SK-MEL-5 (cell line): ENCODE results near the gene CDC27. TPM values are rescaled to one million over a fixed set of nuclear protein-coding genes. Genes with fewer than 3 reads are reported as not detected.
"Not testable (repeated sequence)": the region's sequence is repeated elsewhere in the genome, so short reads cannot be mapped to it uniquely, and the experiment has no call there.

Experiments
- DNase-seq: peaks from one replicate; pipeline ENCODE4 v3.0.0-alpha.2; 2016; ENCODE audit warnings: low read depth, low spot score
- in situ Hi-C: cut with HindIII; loops from 2 replicates; pipeline ENCODE4 v1.10.0; 2016; ENCODE audit warnings: low sequenced_read_pairs, high pct_unique_total_duplicates, low pct_unique_long_range_greater_than_20kb
- total RNA-seq: library from RNA; depleted of rRNA; stranded (reverse); fragments of >200 nt; shearing (Covaris generic); gene quantifications from 2 replicates; pipeline ENCODE4 v1.2.3, GENCODE V29; 2014

CDC27 gene
- total RNA-seq, 1 experiment from 2014 or later: 130 TPM

DNA sequence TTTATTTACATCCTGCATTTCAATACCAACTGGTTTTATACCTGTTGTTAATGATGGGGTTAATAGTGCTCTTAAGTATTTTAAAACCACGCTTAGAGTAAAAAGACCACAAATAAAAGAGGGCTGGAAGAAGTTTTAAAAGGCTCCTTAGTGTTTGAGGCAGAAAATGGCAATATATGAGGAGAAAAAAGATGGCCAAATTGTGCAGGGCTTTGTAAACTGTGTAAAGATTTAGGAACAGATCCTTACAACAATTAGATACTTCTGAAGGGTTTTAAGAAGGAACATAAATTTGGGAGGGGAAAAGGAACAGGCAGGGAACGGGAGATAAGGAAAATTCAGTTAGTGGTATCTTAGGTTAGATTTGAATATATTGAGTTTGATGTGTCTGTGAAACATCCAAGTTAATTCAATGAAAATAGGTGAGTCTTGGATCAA lies 12.7 kb downstream of the CDC27 start:
- DNase-seq: no peak
- in situ Hi-C loops: no loop called here

DNA sequence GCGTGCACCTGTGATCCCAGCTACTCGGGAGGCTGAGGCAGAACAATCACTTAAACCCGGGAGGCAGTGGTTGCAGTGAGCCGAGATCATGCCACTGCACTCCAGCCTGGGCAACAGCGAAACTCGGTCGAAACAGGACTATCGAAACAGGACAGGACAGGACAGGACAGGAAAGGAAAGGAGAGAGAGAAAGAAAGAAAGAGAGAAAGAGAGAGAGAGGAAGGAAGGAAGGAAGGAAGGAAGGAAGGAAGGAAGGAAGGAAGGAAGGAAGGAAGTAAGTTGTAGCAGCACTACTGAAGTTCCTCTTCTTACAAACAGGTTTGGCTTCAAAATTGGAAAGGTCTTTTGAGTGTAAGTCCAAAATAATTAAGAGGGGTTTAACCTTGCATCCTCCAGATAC lies 14.3 kb downstream of the CDC27 start:
- in situ Hi-C loops, DNase-seq: not testable (repeated sequence)

- DNase-seq: no peak
- in situ Hi-C loops: no loop called here
Observed at GRCh38 chr17:47172696-47173565, 16.2 kb downstream of the CDC27 start.

DNA sequence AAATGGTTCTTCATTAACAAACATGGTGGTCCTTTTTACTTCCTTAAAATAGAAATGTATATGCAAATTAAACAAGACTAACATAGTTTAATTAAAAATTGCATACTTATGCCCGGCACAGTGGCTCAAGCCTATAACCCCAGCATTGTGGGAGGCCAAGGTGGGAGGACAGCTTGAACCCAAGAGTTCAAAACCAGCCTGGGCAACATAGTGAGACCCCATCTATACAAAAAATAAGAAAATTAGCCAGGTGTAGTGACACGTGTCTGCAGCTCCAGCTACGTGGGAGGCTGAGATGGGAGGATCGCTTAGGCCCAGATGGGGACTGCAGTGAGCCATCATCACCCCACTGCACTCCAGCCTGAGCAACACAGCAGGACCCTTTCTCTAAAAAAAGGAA lies 18.4 kb downstream of the CDC27 start:
- in situ Hi-C loops: no loop called here
- DNase-seq: no peak

- not testable (repeated sequence) for DNase-seq
Observed at GRCh38 chr17:47168896-47169295, 20.2 kb downstream of the CDC27 start.

GRCh38 chr17:47166854-47167253 lies 22.2 kb downstream of the CDC27 start:
- in situ Hi-C loops: not testable (repeated sequence)

More at GRCh38 chr17:47168896-47169295, 20.2 kb downstream of the CDC27 start:
- in situ Hi-C loops: not testable (repeated sequence)

GRCh38 chr17:47165137-47165536 lies 24.0 kb downstream of the CDC27 start:
- in situ Hi-C loops: no loop called here

More at GRCh38 chr17:47166854-47167253, 22.2 kb downstream of the CDC27 start:
- DNase-seq: not testable (repeated sequence)

GRCh38 chr17:47164263-47164662 lies 24.8 kb downstream of the CDC27 start:
- in situ Hi-C loops: no loop called here
- no peak for DNase-seq

More at GRCh38 chr17:47165137-47165536, 24.0 kb downstream of the CDC27 start:
- DNase-seq: no peak

- in situ Hi-C loops: no loop called here
- DNase-seq: no peak
Observed at GRCh38 chr17:47162013-47162622, 27.0 kb downstream of the CDC27 start.

DNA sequence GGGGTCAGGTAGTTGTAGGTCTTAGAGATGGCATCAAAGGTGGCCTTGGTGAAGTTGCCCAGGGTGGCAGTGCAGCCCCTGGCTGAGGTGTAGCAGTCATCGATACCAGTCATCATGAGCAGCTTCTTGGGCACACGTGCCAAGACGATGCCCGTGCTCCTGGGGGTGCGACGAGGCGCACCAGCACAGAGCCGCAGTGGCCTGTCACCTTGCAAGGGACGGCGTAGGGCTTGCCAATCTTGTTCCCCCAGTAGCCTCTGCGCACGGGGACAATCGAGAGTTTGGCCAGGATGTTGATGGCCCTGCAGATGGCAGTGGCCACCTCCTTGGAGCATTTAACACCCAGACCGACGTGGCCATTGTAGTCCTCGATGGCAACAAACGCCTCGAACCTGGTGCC lies 29.8 kb downstream of the CDC27 start:
- in situ Hi-C loops: no loop called here

DNA sequence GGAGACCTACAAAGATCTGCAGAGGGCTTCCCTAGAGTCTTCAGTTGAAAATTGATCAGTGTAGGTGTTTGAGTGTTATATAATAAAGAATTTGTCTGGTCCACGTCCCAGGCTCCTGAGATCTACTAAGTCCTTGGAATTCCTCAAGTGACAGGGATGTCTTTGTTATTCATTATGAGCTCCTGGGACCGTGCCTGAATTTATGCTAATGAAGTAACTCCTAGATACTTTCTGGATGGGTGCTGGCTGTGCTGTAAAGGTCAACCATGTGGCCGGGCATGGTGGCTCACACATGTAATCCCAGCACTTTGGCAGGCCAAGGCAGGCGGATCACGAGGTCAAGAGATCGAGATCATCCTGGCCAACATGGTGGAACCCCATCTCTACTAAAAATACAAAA lies 43.7 kb downstream of the CDC27 start:
- in situ Hi-C loops: no loop called here

More for the DNA sequence above, 29.8 kb downstream of the CDC27 start:
- no peak for DNase-seq

DNA sequence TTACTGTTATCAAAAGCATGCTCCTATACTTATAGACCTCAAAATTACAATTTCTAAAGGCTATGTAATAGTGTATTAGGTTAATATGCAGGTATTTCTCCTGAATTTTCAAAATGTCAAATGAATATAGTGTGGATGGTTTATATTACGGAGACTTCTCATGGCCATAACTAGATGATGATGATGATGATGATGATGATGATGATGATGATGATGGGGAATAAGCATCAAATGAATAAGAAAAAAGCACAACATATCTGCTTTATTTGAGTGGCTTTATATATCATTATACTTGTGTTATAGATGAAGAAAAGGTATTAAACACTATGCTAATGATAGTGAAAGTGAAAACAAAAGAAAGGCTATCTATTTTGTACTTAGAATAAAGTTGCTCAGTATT lies 53.9 kb downstream of the CDC27 start:
- no peak for DNase-seq
- in situ Hi-C loops: no loop called here

More for the DNA sequence above, 43.7 kb downstream of the CDC27 start:
- DNase-seq: no peak

DNA sequence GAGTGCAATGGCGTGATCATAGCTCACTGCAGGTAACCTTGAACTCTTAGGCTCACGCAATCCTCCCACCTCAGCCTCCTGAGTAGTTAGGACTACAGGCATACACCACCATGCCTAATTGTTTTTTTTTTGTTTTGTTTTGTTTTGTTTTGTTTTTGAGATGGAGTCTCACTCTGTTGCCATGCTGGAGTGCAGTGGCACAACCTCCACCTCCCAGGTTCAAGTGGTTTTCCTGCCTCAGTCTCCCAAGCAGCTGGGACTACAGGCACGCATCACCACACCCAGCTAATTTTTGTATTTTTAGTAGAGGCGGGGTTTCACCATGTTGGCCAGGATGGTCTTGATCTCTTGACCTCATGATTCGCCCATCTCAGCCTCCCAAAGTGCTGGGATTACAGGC lies 54.7 kb downstream of the CDC27 start:
- in situ Hi-C loops, DNase-seq: not testable (repeated sequence)

DNA sequence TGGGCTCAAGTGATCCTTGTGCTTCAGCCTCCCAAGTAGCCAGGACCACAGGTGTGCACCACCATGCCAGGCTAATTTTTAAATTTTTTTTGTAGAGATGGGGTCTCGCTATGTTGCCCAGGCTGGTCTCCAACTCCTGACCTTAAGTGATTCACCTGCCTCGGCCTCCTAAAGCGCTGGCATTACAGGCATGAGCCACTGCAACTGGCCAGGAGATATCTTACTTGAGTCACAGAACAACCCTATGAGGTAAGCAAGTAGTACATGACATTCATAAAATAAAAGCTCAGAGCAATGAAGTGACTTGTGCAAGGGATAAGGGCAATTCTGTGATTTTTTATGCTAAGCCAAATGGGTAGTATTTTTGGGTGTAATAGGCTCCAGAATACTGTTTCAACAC lies 57.3 kb downstream of the CDC27 start:
- no peak for DNase-seq
- in situ Hi-C loops: no loop called here

- DNase-seq, in situ Hi-C loops: not testable (repeated sequence)
Observed at GRCh38 chr17:47126835-47127234, 62.3 kb downstream of the CDC27 start.

- in situ Hi-C loops: not testable (repeated sequence)
- peak; percentile 7 for DNase-seq
Observed at GRCh38 chr17:47123262-47123661, 65.8 kb downstream of the CDC27 start.

- no peak for DNase-seq
- in situ Hi-C loops: no loop called here
Observed at GRCh38 chr17:47120521-47121095, 68.5 kb downstream of the CDC27 start.

DNA sequence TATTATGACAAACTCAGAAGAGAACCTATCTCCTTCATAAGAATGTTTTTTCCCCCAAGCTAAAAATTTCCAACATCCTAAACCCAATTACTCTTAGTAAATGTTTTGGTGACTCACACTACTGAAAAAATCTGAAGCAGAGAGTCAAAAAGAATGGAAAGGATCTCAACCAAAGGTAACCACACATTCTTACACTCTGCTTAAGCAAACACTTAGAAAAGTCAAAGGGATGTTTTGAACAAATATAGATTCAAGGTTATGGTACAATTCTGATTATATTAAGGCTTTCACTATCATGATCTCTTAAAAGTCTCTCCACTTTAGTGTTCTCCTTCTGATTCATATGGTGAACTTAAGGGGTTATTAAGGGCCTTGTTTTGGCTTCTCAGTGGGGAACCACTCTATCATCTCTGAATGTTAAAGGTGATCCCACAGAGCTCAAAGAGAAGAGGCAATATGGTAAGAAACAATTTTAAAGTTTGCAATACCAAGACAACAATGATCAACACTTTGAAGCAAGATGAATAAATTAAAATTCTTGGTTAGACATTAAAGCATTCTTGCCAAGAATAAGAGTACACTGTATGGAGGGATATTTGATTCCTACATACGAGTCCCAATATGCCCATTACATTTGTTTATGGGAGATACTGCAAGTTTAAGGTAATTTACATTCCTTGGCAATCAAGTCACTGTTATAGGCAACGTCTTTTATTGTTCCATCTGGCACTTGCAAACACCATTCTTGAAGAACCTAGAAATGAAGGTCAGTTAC lies 69.2 kb downstream of the CDC27 start:
- in situ Hi-C loops: no loop called here
- DNase-seq: no peak
